ENCODE data around the gene ENTHD1.

- TF ChIP-seq CTCF (conservative IDR thresholded peaks at IDR 0.05; ENCODE audit: low read depth, low read length) = no peak
- no peak for TF ChIP-seq MAZ (IDR thresholded peaks at IDR 0.05; ENCODE audit: borderline replicate concordance, low read depth, low read length)
- no peak for TF ChIP-seq CHD1 (IDR thresholded peaks at IDR 0.05; ENCODE audit: low read depth, low read length)
- no peak for TF ChIP-seq SMC3 (IDR thresholded peaks at IDR 0.05; ENCODE audit: low read depth, low read length)
- TF ChIP-seq POLR2A (IDR thresholded peaks at IDR 0.05; ENCODE audit: low read depth, low read length) = no peak
- TF ChIP-seq MXI1 (IDR thresholded peaks at IDR 0.05; ENCODE audit: borderline replicate concordance, low read depth, low read length) = no peak
- TF ChIP-seq FOS (IDR thresholded peaks at IDR 0.05; ENCODE audit: low read depth, low read length) = no peak
- no peak for TF ChIP-seq RFX5 (IDR thresholded peaks at IDR 0.05; ENCODE audit: low read depth, low read length)
- no peak for TF ChIP-seq RAD21 (IDR thresholded peaks at IDR 0.05; ENCODE audit: low read length)
- TF ChIP-seq MAFK (IDR thresholded peaks at IDR 0.05; ENCODE audit: low read depth, low read length) = no peak
- TF ChIP-seq, protein P1, sequence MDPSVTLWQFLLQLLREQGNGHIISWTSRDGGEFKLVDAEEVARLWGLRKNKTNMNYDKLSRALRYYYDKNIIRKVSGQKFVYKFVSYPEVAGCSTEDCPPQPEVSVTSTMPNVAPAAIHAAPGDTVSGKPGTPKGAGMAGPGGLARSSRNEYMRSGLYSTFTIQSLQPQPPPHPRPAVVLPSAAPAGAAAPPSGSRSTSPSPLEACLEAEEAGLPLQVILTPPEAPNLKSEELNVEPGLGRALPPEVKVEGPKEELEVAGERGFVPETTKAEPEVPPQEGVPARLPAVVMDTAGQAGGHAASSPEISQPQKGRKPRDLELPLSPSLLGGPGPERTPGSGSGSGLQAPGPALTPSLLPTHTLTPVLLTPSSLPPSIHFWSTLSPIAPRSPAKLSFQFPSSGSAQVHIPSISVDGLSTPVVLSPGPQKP (IDR thresholded peaks at IDR 0.05; ENCODE audit: borderline replicate concordance, low read depth, low read length) = no peak
- TF ChIP-seq, protein P2, sequence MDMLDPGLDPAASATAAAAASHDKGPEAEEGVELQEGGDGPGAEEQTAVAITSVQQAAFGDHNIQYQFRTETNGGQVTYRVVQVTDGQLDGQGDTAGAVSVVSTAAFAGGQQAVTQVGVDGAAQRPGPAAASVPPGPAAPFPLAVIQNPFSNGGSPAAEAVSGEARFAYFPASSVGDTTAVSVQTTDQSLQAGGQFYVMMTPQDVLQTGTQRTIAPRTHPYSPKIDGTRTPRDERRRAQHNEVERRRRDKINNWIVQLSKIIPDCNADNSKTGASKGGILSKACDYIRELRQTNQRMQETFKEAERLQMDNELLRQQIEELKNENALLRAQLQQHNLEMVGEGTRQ (IDR thresholded peaks at IDR 0.05; ENCODE audit: low read depth, low read length) = no peak
Observed at GRCh38 chr22:39839204-39839603, 54.4 kb downstream of the ENTHD1 start.
